ENCODE results near the gene PSMD12.
"Not testable (repeated sequence)": the region's sequence is repeated elsewhere in the genome, so short reads cannot be mapped to it uniquely, and the experiment has no call there.

The PSMD12 gene

GRCh38 chr17:67388536-67388935 is 22.2 kb upstream of the PSMD12 start:
- in situ Hi-C loops (cut with MboI; ENCODE audit: low sequenced_read_pairs): not testable (repeated sequence)

DNA sequence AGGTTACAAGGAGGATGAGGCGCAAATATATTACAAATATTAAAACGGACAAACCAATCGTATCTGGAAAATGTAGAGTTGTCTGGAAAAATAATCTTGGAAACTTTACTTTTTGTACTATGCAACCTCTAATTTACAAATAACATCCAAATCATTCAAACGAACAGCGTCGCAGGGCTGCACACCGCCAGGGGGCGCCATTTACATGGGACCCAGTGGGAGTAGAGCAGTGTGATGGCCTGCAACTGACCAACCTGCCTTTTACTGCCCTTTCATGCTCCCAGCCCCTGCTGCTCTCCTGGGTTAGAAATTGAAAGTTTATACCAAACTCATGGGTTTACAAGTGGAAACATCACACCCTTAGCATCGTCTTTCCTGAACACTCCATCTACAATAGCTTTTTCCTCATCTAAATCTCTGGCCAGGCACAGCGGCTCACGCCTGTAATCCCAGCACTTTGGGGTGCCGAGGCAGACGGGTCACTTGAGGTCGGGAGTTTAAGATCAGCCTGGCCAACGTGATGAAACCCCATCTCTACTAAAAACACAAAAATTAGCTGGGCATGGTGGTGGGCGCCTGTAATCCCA is 20.7 kb upstream of the PSMD12 start:
- in situ Hi-C loops (cut with MboI; ENCODE audit: low sequenced_read_pairs): no loop called here

GRCh38 chr17:67385122-67385988 is 19.0 kb upstream of the PSMD12 start:
- in situ Hi-C loops (cut with MboI; ENCODE audit: low sequenced_read_pairs): no loop called here

DNA sequence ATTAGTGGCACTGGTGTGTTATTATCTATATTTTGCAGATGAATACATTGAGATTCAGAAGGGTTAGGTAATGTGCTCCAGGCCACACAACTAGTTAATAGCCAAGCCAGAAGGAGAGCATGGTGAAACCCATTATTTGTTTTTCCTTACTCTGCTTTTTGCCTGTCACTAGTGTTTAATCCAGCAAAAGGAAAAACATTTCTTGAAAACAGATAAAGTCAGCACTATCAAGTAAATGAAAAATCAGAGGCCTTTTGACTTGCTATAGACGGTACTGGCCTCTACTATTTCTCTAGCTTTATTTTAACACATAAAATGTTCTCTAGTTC is 15.5 kb upstream of the PSMD12 start:
- in situ Hi-C loops (cut with MboI; ENCODE audit: low sequenced_read_pairs): no loop called here

GRCh38 chr17:67379251-67379630 is 12.9 kb upstream of the PSMD12 start:
- in situ Hi-C loops (cut with MboI; ENCODE audit: low sequenced_read_pairs): no loop called here

- in situ Hi-C loops (cut with MboI; ENCODE audit: low sequenced_read_pairs): no loop called here
Measured at GRCh38 chr17:67378454-67379250, 12.3 kb upstream of the PSMD12 start.

DNA sequence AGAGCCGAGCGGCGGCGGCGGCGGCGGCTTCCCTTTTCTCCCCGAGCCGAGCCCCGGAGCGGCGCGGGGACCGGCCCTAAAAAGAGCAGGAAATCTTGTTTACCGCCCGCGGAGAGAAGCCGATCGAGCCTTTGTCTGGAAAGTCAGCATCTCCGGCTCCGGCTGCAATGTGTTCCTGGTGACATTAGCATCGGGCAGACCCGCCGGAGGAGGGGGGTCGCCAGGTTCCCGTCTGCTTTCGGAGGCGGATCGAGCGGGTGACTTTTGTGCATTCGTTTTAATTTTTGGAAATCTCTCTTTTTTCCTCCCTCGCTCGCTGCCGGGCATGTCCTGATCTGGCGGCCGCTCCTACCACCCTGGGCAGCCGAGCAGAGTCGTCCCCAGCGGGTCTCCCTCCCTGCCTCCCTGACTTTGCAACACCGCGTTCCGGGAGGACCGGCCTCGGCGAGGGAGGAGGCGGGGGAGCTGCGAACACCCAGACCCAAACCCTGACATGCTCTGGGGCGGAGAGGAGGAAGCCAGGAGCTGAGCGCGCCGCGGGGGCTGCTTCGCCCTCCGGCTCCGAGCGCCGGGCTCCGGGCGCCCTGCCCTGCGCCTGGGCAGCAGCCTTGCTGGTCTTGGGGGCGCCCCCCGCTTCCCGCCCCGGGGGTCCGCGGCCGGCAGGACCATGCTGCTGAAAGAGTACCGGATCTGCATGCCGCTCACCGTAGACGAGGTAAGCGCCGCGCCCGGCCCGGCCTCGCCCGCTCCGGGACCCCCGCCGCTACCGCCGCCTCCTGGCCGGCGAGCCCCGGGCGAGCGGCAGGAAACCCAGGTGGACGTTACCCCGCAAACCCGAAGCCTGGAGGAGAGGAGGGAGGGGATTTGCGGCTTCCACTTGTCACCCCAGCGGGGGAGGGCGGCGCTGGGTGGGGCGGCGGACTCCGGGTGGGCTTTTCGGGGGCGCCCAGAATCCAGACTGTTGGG is 11.4 kb upstream of the PSMD12 start:
- in situ Hi-C loops (cut with MboI; ENCODE audit: low sequenced_read_pairs): no loop called here

DNA sequence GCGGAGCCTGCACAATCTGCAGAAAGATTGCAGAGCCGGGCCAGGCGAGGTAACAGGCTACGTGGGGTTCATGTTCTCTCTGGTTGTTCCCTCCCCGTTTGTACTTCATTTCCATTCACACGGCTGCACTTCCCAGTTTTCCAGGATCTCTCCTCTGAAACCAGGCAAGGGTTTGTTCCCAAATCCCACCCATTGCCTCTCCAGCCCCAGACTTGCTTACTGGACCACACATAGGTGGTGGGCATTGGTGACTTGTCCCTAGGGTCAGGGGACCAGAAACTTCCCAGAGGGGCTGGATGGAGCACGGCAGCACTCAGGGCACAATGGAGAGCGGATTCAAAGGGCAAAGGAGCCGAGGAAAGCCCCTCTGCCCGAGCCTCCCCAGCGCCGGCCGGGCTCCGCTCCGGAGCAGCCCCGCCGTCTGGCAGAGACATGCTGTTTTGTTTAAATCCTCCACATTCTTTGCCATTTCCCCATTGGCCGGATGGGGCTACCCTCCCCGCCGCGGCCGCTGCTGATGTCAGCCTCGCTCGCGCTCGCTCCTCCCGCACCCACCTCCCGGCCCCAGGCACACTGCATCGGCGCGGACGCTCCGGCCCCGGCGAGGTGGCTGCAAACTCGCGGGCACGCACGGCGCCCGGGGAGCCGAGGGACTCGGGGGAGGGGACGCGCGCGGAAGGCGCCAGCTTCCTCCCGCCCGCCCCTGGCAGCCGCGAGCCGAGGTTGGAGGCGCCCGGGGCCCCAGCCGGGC is 10.5 kb upstream of the PSMD12 start, which contains the start of gene PITPNC1:
Gene PITPNC1, plus strand, starts transcription at position 545 of the 751 bp plus-strand sequence.
- in situ Hi-C loops (cut with MboI; ENCODE audit: low sequenced_read_pairs): no loop called here

- in situ Hi-C loops (cut with MboI; ENCODE audit: low sequenced_read_pairs): no loop called here
Measured at GRCh38 chr17:67376415-67376736, 10.0 kb upstream of the PSMD12 start.

- in situ Hi-C loops (cut with MboI; ENCODE audit: low sequenced_read_pairs): no loop called here
Measured at GRCh38 chr17:67375716-67376115, 9.3 kb upstream of the PSMD12 start.

GRCh38 chr17:67375054-67375427 is 8.7 kb upstream of the PSMD12 start:
- in situ Hi-C loops (cut with MboI; ENCODE audit: low sequenced_read_pairs): no loop called here

- in situ Hi-C loops (cut with MboI; ENCODE audit: low sequenced_read_pairs): no loop called here
Measured at GRCh38 chr17:67374329-67375053, 8.1 kb upstream of the PSMD12 start.

DNA sequence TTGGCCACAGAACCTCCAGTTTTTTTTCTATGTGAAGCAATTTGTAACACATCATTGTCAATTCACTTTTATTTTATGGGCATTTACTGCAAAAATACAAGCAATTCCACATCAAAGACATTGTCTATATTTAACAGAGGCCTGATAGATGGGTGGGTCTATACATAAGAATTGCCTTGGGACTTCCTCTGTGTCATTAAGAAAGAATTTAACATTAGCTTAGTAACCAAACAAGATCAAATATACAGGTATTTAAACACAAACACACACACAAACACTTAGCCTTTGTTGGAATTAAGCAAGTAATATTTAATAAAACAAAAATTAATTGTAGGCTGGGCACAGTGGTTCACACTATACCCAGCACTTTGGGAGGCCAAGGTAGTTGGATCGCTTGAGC is 6.4 kb upstream of the PSMD12 start:
- in situ Hi-C loops (cut with MboI; ENCODE audit: low sequenced_read_pairs): no loop called here

DNA sequence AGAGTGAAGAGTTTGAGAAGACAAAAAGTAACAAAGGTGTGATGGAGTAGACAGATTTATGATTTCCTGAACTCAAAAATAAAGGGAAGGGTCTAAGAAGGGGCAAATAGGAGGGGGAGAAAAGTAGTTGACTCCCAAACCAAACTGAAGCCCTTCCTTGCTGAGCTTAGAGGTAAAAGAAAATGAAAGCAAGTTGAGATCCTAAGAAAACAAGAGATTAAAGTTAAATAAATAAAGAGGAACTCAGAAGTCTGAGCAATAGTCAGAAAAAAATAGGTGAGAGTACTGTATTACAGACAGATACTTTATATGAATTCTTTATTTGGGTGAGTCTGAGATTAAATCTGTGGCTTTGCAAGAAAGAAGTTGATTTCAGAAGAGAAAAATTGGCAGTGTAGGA is 3.3 kb upstream of the PSMD12 start:
- in situ Hi-C loops (cut with MboI; ENCODE audit: low sequenced_read_pairs): no loop called here

- in situ Hi-C loops (cut with MboI; ENCODE audit: low sequenced_read_pairs): no loop called here
Measured at GRCh38 chr17:67365738-67366192, 612 bp downstream of the PSMD12 start.

DNA sequence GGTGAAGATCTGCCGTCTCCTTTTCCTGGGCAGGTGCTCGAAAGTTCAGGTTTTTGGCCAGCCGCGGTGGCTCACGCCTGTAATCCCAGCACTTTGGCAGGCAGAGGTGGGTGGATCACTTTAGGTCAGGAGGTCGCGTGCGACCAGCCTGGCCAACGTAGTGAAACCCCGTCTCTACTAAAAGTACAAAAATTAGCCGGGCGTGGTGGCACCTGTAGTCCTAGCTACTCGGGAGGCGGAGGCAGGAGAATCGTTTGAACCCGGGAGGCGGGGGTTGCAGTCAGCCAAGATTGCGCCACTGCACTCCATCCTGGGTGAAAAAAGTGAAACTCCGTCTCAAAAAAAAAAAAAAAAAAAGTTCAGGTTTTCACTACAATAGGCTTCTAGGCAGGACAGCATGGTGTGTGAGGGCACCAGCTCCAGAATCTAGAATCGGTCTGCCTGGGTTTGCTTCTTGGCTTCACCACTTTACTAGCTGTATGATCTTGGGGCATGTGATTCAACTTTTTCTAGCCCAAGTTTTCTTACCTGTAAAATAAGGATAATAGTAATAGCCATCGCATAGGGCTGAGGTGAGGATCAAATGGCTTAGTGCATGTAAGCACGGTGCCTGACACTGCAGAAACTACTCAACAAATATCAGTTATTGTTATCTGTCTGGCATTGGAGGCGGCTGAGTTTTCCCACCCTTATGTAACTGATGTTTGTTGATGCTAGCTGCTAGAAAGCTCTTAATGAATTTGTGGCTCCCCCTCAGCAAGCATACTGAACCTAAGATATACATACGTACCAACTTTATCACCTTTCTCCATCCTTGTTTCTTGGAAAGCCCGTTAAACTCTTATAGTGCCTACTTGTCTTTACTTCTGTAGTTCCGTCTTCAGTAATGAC is 1.3 kb downstream of the PSMD12 start:
- in situ Hi-C loops (cut with MboI; ENCODE audit: low sequenced_read_pairs): no loop called here

- in situ Hi-C loops (cut with MboI; ENCODE audit: low sequenced_read_pairs): no loop called here
Measured at GRCh38 chr17:67362173-67362572, 4.2 kb downstream of the PSMD12 start.

GRCh38 chr17:67360880-67361279 is 5.5 kb downstream of the PSMD12 start:
- in situ Hi-C loops (cut with MboI; ENCODE audit: low sequenced_read_pairs): no loop called here
